ENCODE data around the gene SLC12A8. TPM values are rescaled to one million over a fixed set of nuclear protein-coding genes. Genes with fewer than 3 reads are reported as not detected.

Gene SLC12A8
- total and polyA plus RNA-seq, 2 donors (not counting 1 experiment from before 2014, with no cell fraction given) = 0.57 to 1.1 TPM

- DNase-seq = no peak
- intact Hi-C loops (cut with micrococcal nuclease) = no loop called here
- TF ChIP-seq EZH2 (IDR thresholded peaks at IDR 0.05; ENCODE audit: borderline replicate concordance, insufficient read depth, low read depth, low read length, poor library complexity, severe bottlenecking) (no peak), CTCF (IDR thresholded peaks at IDR 0.05) (no peak)
- Mint-ChIP-seq H3K9me3 (ENCODE audit: insufficient read depth) (peaks cover 4% of the 10 kb centered on the region), H3K27me3 (no peaks in the 10 kb centered on the region), H3K4me1 (peaks cover 4% of the 10 kb centered on the region), H3K27ac (no peak overlapping the region), H3K4me3 (no peak overlapping the region)
- Histone ChIP-seq H3K79me2 (ENCODE audit: control insufficient read depth, insufficient read depth, low read length) (peaks cover 6% of the 10 kb centered on the region), H3K4me3 (ENCODE audit: control extremely low read depth in 1 of 5, extremely low read depth in 1 of 5, insufficient read depth in 1 of 5, low read depth in 2 of 5, low read length in 4 of 5) (no peak overlapping the region), H3K9me3 (ENCODE audit: control extremely low read depth in 1 of 3, control insufficient read depth in 2 of 3, insufficient read depth in 1 of 3, low read length in 2 of 3) (peaks cover 0 to 13% (median 5%) of the 10 kb centered on the region in 3 donors), H3K27me3 (replicated peaks in 1 of 4; ENCODE audit: control extremely low read depth in 1 of 4, control insufficient read depth in 3 of 4, insufficient read depth in 4 of 4, low read length in 3 of 4) (no peaks in the 10 kb centered on the region), H4K20me1 (ENCODE audit: control insufficient read depth, insufficient read depth, low read length, poor library complexity, severe bottlenecking) (no peaks in the 10 kb centered on the region), H3K36me3 (replicated peaks in 1 of 2; ENCODE audit: control extremely low read depth in 1 of 2, control insufficient read depth in 1 of 2, extremely low read depth in 1 of 2, insufficient read depth in 2 of 2, low read length in 1 of 2) (no peaks in the 10 kb centered on the region), H2AFZ (ENCODE audit: insufficient read depth, low read depth, low read length, poor library complexity, severe bottlenecking) (no peak overlapping the region), H3K27ac (ENCODE audit: low read length in 2 of 2) (no peak overlapping the region), H3K4me2 (replicated peaks; ENCODE audit: low read depth, low read length, poor library complexity, severe bottlenecking) (no peak overlapping the region), H3K9ac (ENCODE audit: low read length) (no peak overlapping the region), H3K4me1 (ENCODE audit: control insufficient read depth in 2 of 2, insufficient read depth in 2 of 2, low read length in 2 of 2) (peaks cover 0 to under 1% of the 10 kb centered on the region in 2 donors)
- ATAC-seq (ENCODE audit: low read depth) = no peak
- ChIA-PET CTCF (no interaction called here), POLR2A (no interaction called here)
- WGBS (ENCODE audit: insufficient coverage) = no CpG with 5 or more reads among the region's 2 CpGs
Observed at GRCh38 chr3:125037498-125038150, 174.9 kb downstream of the SLC12A8 start.

- no peak overlapping the region for H3K4me3 Mint-ChIP-seq
- no peak overlapping the region for H3K27ac Mint-ChIP-seq
- DNase-seq (no peak), ATAC-seq (ENCODE audit: low read depth) (no peak)
- H3K27me3 ChIP-seq (replicated peaks in 1 of 4; ENCODE audit: control extremely low read depth in 1 of 4, control insufficient read depth in 3 of 4, insufficient read depth in 4 of 4, low read length in 3 of 4) = no peaks in the 10 kb centered on the region
- ChIA-PET CTCF (interaction anchor here (1.4 kb wide), 1 partner anchor 15 kb away, joined by 3 read pairs; no protein-coding TSS in a partner anchor), POLR2A (no interaction called here)
- peaks cover 4 to 6% of the 10 kb centered on the region in 2 donors for H3K4me1 ChIP-seq (ENCODE audit: control insufficient read depth in 2 of 2, insufficient read depth in 2 of 2, low read length in 2 of 2)
- intact Hi-C loops (cut with micrococcal nuclease) = no loop called here
- TF ChIP-seq CTCF (IDR thresholded peaks at IDR 0.05) = no peak
- peaks cover 13% of the 10 kb centered on the region for H3K4me1 Mint-ChIP-seq
- no peak overlapping the region for H3K27ac ChIP-seq (ENCODE audit: low read length in 2 of 2)
- H3K4me3 ChIP-seq (ENCODE audit: control extremely low read depth in 1 of 5, extremely low read depth in 1 of 5, insufficient read depth in 1 of 5, low read depth in 2 of 5, low read length in 4 of 5) = no peak overlapping the region
- no peaks in the 10 kb centered on the region for H3K36me3 ChIP-seq (replicated peaks in 1 of 2; ENCODE audit: control extremely low read depth in 1 of 2, control insufficient read depth in 1 of 2, extremely low read depth in 1 of 2, insufficient read depth in 2 of 2, low read length in 1 of 2)
- H3K9ac ChIP-seq (ENCODE audit: low read length) = no peak overlapping the region
- peaks cover 4% of the 10 kb centered on the region for H3K9me3 Mint-ChIP-seq (ENCODE audit: insufficient read depth)
- WGBS (ENCODE audit: insufficient coverage) = no CpG with 5 or more reads among the region's 5 CpGs
- peaks cover 7% of the 10 kb centered on the region for H3K79me2 ChIP-seq (ENCODE audit: control insufficient read depth, insufficient read depth, low read length)
- no peaks in the 10 kb centered on the region for H3K27me3 Mint-ChIP-seq
- H2AFZ ChIP-seq (ENCODE audit: insufficient read depth, low read depth, low read length, poor library complexity, severe bottlenecking) = no peak overlapping the region
- H3K4me2 ChIP-seq (replicated peaks; ENCODE audit: low read depth, low read length, poor library complexity, severe bottlenecking) = no peak overlapping the region
- H3K9me3 ChIP-seq (ENCODE audit: control extremely low read depth in 1 of 3, control insufficient read depth in 2 of 3, insufficient read depth in 1 of 3, low read length in 2 of 3) = peaks cover 0 to 13% (median 5%) of the 10 kb centered on the region in 3 donors
- peaks cover 5% of the 10 kb centered on the region for H4K20me1 ChIP-seq (ENCODE audit: control insufficient read depth, insufficient read depth, low read length, poor library complexity, severe bottlenecking)
Observed at GRCh38 chr3:125035217-125035616, 177.3 kb downstream of the SLC12A8 start.

Measured in B cell (primary cell).